Measurements from ENCODE around the gene IFT52.

GRCh38 chr20:43662943-43663655 lies 72.4 kb downstream of the IFT52 start:
- TF ChIP-seq CTCF (IDR thresholded peaks at IDR 0.05) (no peak), POLR2A (IDR thresholded peaks at IDR 0.05) (no peak)

Data from body of pancreas (tissue), 4 donors.